ENCODE measurements around the gene ARNT2. TPM values are rescaled to one million over a fixed set of nuclear protein-coding genes. Genes with fewer than 3 reads are reported as not detected.

Gene ARNT2
- total and polyA plus RNA-seq, 2 experiments from 2014 or later, result 4.6 to 11.6 TPM

GRCh38 chr15:80484333-80484864 is 80.2 kb downstream of the ARNT2 start (continued):
- TF ChIP-seq REST (IDR thresholded peaks at IDR 0.05; ENCODE audit: unreplicated experiment) (no peak), NANOG (IDR thresholded peaks at IDR 0.05; ENCODE audit: borderline replicate concordance) (no peak), STAT1 (IDR thresholded peaks at IDR 0.05; ENCODE audit: unreplicated experiment) (no peak), EZH2phosphoT487 (IDR thresholded peaks at IDR 0.05; ENCODE audit: unreplicated experiment) (no peak), JUNB (IDR thresholded peaks at IDR 0.05; ENCODE audit: unreplicated experiment) (no peak), CTCF (conservative IDR thresholded peaks at IDR 0.05; ENCODE audit: low read depth in 2 of 2) (no peak), ZNF331 (CRISPR knock-in tag; IDR thresholded peaks at IDR 0.05; ENCODE audit: low read depth) (no peak), ETS1 (IDR thresholded peaks at IDR 0.05) (no peak)

- Histone ChIP-seq H3K9me2 (ENCODE audit: insufficient read depth) (0 out of 2 replicates have a peak, but pooled peaks cover 11% of the 10 kb centered on the region), H2AFZ (no peak overlapping the region), H3K27ac (ENCODE audit: low read depth) (no peak overlapping the region), H3F3A (replicated peaks; ENCODE audit: low read depth) (no peaks in the 10 kb centered on the region), H3K27me3 (ENCODE audit: insufficient read depth) (no peaks in the 10 kb centered on the region), H3K4me3 (no peak overlapping the region), H3K79me2 (replicated peaks; ENCODE audit: insufficient read depth) (no peaks in the 10 kb centered on the region), H4K20me1 (replicated peaks; ENCODE audit: insufficient read depth) (no peaks in the 10 kb centered on the region), H3K4me1 (ENCODE audit: insufficient read depth) (0 out of 2 replicates have a peak, but pooled peaks cover 2% of the 10 kb centered on the region), H3K36me3 (ENCODE audit: insufficient read depth) (no peaks in the 10 kb centered on the region), H3K4me2 (no peak overlapping the region)
- Mint-ChIP-seq H3K9me3 (no peaks in the 10 kb centered on the region), H3K36me3 (ENCODE audit: low read depth) (no peaks in the 10 kb centered on the region), H3K27ac (no peak overlapping the region), H3K27me3 (ENCODE audit: insufficient read depth, low read depth, poor library complexity) (peaks cover 9% of the 10 kb centered on the region), H3K4me3 (no peak overlapping the region), H3K4me1 (peaks cover 13% of the 10 kb centered on the region)
- DNase-seq (ENCODE audit: low spot score), result no peak
- no peak for ATAC-seq
- TF ChIP-seq POLR2AphosphoS5 (IDR thresholded peaks at IDR 0.05; ENCODE audit: low read depth), result no peak
- no peak for TF ChIP-seq JUNB (IDR thresholded peaks at IDR 0.05; ENCODE audit: unreplicated experiment)
- TF ChIP-seq ZNF114 (CRISPR knock-in tag; IDR thresholded peaks at IDR 0.05), result no peak
- no peak for TF ChIP-seq ETS1 (IDR thresholded peaks at IDR 0.05)
These were observed 81.4 kb downstream of the ARNT2 start for GRCh38 chr15:80485370-80486164.
